Measurements from ENCODE around the gene FMNL2. TPM values are rescaled to one million over a fixed set of nuclear protein-coding genes. Genes with fewer than 3 reads are reported as not detected.

Gene FMNL2
- total RNA-seq, 1 experiment from 2014 or later = 28.1 TPM

- peaks cover 24% of the 10 kb centered on the region for H3K79me2 ChIP-seq (ENCODE audit: insufficient read depth, low read length)
- CTCF ChIA-PET = no interaction called here
Measured at GRCh38 chr2:152431370-152432098, 96.6 kb downstream of the FMNL2 start.

More at GRCh38 chr2:152431370-152432098, 96.6 kb downstream of the FMNL2 start:
- no peaks in the 10 kb centered on the region for H4K20me1 ChIP-seq (ENCODE audit: insufficient read depth)
- H3K27me3 ChIP-seq (ENCODE audit: insufficient read depth, low read length) = no peaks in the 10 kb centered on the region
- no peaks in the 10 kb centered on the region for H3K9me2 ChIP-seq (ENCODE audit: insufficient read depth)
- no peak overlapping the region for H2AFZ ChIP-seq (ENCODE audit: low read depth, low read length, poor library complexity, severe bottlenecking)
- no peak overlapping the region for H3K4me2 ChIP-seq (ENCODE audit: low read length)
- BruUV-seq (replicated peaks) = no TSS peak
- H3K4me3 ChIP-seq (replicated peaks in 1 of 2; ENCODE audit: low read depth in 1 of 2, low read length in 2 of 2) = no peak overlapping the region
- no peak for ATAC-seq
- ChIA-PET RAD21 (ENCODE audit: low non-redundant PET in 1 of 2, low total read pairs in 2 of 2, uncharacterized antibody in 2 of 2, unreplicated experiment in 2 of 2) (no interaction called here), POLR2A (no interaction called here)
- no peaks in the 10 kb centered on the region for H3K4me1 ChIP-seq (ENCODE audit: control insufficient read depth in 1 of 2, insufficient read depth in 2 of 2, low read length in 2 of 2)
- H3K9ac ChIP-seq (ENCODE audit: low read length) = no peak overlapping the region
- H3K9me3 ChIP-seq (ENCODE audit: control insufficient read depth in 1 of 2, insufficient read depth in 1 of 2, low read depth in 1 of 2, low read length in 2 of 2) = no peaks in the 10 kb centered on the region
- H3K27ac ChIP-seq (ENCODE audit: low read depth, low read length) = no peak overlapping the region
- no peaks in the 10 kb centered on the region for H3K36me3 ChIP-seq (ENCODE audit: control insufficient read depth in 1 of 2, insufficient read depth in 2 of 2, low read length in 2 of 2)
- no peak for TF ChIP-seq ATF3 (IDR thresholded peaks at IDR 0.05)
- TF ChIP-seq RAD21 (IDR thresholded peaks at IDR 0.05; ENCODE audit: low read depth) = no peak
- no peak for TF ChIP-seq POLR2A (IDR thresholded peaks at IDR 0.05; ENCODE audit: borderline replicate concordance, extremely low read depth, insufficient read depth, insufficient read length)
- no peak for TF ChIP-seq EZH2phosphoT487 (IDR thresholded peaks at IDR 0.05; ENCODE audit: borderline replicate concordance)
- TF ChIP-seq EZH2 (IDR thresholded peaks at IDR 0.05) = no peak
- TF ChIP-seq CBX3 (IDR thresholded peaks at IDR 0.05; ENCODE audit: low read depth) = no peak
- no peak for TF ChIP-seq ZBTB33 (IDR thresholded peaks at IDR 0.05; ENCODE audit: extremely low read depth, insufficient replicate concordance, low read length)
- no peak for TF ChIP-seq SP1 (IDR thresholded peaks at IDR 0.05; ENCODE audit: low read depth)
- TF ChIP-seq REST (IDR thresholded peaks at IDR 0.05; ENCODE audit: low read depth) = no peak
- no peak for TF ChIP-seq CEBPB (IDR thresholded peaks at IDR 0.05; ENCODE audit: low read depth)
- TF ChIP-seq POLR2AphosphoS5 (IDR thresholded peaks at IDR 0.05; ENCODE audit: low read depth, low read length) = no peak
- DNase-seq (ENCODE audit: low read depth, low spot score) = no peak
- intact Hi-C loops (cut with micrococcal nuclease) = no loop called here

Data from HCT116 (cell line).